BLaER1 treated with 17β-estradiol and CSF1 and Interleukin-3, amounts not matched to agents 10 nM and 100 nM (cell line): ENCODE results near the gene TMEM130.

Experiments used
- H3K27ac ChIP-seq, 11 experiments: shearing (Covaris generic); formaldehyde crosslinking; 2 replicates each; pipeline ENCODE4 v1.8.1; 2022
- H3K27me3 ChIP-seq, 11 experiments: shearing (Covaris generic); formaldehyde crosslinking; 2 replicates each; pipeline ENCODE4 v1.8.1; 2022
- H3K36me3 ChIP-seq, 11 experiments: shearing (Covaris generic); formaldehyde crosslinking; 2 replicates each; pipeline ENCODE4 v1.8.1; 2022
- H3K4me1 ChIP-seq, 10 experiments: shearing (Covaris generic); formaldehyde crosslinking; 2 replicates each; pipeline ENCODE4 v1.8.1; 2022
- H3K4me2 ChIP-seq, 11 experiments: shearing (Covaris generic); formaldehyde crosslinking; 2 replicates each; pipeline ENCODE4 v1.8.1; 2022
- H3K4me3 ChIP-seq, 10 experiments: shearing (Covaris generic); formaldehyde crosslinking; 2 replicates each; pipeline ENCODE4 v1.8.1; 2022
- H3K9ac ChIP-seq, 11 experiments: shearing (Covaris generic); formaldehyde crosslinking; 2 replicates each; pipeline ENCODE4 v1.8.1; 2022
- H3K9me3 ChIP-seq, 11 experiments: shearing (Covaris generic); formaldehyde crosslinking; replicated peaks in 1 of 11; 2 replicates each; pipeline ENCODE4 v1.8.1; 2022
- H4K20me1 ChIP-seq, 11 experiments: shearing (Covaris generic); formaldehyde crosslinking; 2 replicates each; pipeline ENCODE4 v1.8.1; 2022
- Cebpa-rat ChIP-seq, 11 experiments: shearing (Covaris generic); IDR thresholded peaks; 2 replicates each; pipeline ENCODE4 v1.8.1; 2022

Gene TMEM130

DNA sequence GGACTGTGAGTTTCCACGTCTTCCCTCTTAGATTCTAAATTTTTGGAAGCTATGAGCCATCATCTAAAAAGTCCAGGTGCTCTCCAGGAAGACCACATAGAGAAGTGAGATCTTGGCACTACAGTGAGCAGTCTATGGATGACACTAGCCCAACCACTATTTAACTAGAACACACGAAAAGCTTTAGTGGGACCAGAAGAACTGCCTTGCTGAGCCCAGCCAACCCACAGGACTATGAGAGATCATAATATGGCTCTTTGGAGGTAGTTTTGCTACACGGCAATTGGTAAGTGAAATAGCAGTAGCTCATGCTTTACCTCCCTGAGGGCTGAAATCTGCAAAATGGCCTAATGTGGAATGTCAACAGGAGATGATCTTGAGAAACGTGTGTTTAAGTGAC, 68.8 kb downstream of the TMEM130 start:
- peaks cover 0 to 9% (median 4%) of the 10 kb centered on the region in 11 experiments; a peak in 7 of 22 replicates for H4K20me1 ChIP-seq
- peaks cover 47 to 62% (median 49%) of the 10 kb centered on the region in 10 experiments for H3K4me1 ChIP-seq
- peak overlapping the region in 1 of 11 experiments; percentile 65; a peak in 1 of 22 replicates for H3K9ac ChIP-seq
- peak overlapping the region in 4 of 11 experiments; percentile 50 to 83 (median 56); a peak in 7 of 22 replicates for H3K27ac ChIP-seq
- peak overlapping the region in 9 of 11 experiments; percentile 47 to 91 (median 79); a peak in 15 of 22 replicates for H3K4me2 ChIP-seq
- peaks cover 0 to 11% (median 0%) of the 10 kb centered on the region in 11 experiments; a peak in 3 of 22 replicates for H3K27me3 ChIP-seq
- peaks cover 14 to 21% (median 17%) of the 10 kb centered on the region in 11 experiments for H3K9me3 ChIP-seq
- no peaks in the 10 kb centered on the region for H3K36me3 ChIP-seq
- no peak for TF ChIP-seq Cebpa-rat (IDR thresholded peaks at IDR 0.05)
- H3K4me3 ChIP-seq: no peak overlapping the region

DNA sequence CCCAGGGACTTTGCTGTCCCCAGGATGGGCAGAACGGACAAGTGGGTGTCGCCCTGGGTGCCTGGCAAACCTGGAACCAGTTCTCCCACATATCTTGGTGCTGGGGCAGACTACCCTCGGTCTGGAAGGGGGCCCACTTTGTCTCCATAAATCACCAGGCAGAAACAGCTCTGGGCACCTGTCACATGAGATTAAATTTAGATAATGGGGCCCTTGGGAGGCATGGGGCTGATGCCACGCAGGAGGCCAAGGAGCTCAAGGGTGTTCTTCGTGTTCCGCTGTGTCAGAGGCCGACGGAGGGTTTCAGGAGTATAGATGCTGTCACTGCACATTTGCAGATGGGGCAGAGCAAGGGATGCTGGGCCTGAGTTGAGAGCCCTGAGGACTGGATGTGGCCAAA, 72.7 kb downstream of the TMEM130 start:
- Histone ChIP-seq H3K27me3 (no peaks in the 10 kb centered on the region), H3K9ac (no peak overlapping the region), H3K9me3 (peaks cover 14 to 22% (median 17%) of the 10 kb centered on the region in 11 experiments), H3K4me3 (no peak overlapping the region), H3K4me2 (peak overlapping the region in 10 of 11 experiments; percentile 38 to 78 (median 70); a peak in 18 of 22 replicates), H3K27ac (0 out of 22 replicates have a peak overlapping the region, but pooled peaks of 1 of the 11 experiments have one; percentile 56), H4K20me1 (peaks cover 0 to 5% (median 0%) of the 10 kb centered on the region in 11 experiments; a peak in 4 of 22 replicates), H3K36me3 (no peaks in the 10 kb centered on the region), H3K4me1 (peaks cover 31 to 38% (median 34%) of the 10 kb centered on the region in 10 experiments)
- no peak for TF ChIP-seq Cebpa-rat (IDR thresholded peaks at IDR 0.05)
